Loucy (cell line): Measurements from ENCODE around the gene PAK3.

Experiments used
- H2AFZ ChIP-seq: fragments of 200-600 bp; sonication (generic); 2 replicates; pipeline ENCODE4 v1.6.0; 2016; ENCODE audit warnings: antibody characterized with exemption, mild to moderate bottlenecking, low read length, moderate library complexity
- H3F3A ChIP-seq: fragments of 200-600 bp; 2 replicates; pipeline ENCODE4 v1.6.0; 2016; ENCODE audit warnings: antibody characterized with exemption, low read depth, mild to moderate bottlenecking
- H3K27me3 ChIP-seq: fragments of 200-600 bp; sonication (generic); 2 replicates; pipeline ENCODE4 v1.6.1; 2014; ENCODE audit warnings: low read length, mild to moderate bottlenecking; ENCODE audit not compliant: insufficient read depth, poor library complexity, severe bottlenecking
- H3K36me3 ChIP-seq: fragments of 200-600 bp; sonication (generic); 2 replicates; pipeline ENCODE4 v1.6.1; 2016; ENCODE audit warnings: low read length; ENCODE audit not compliant: insufficient read depth
- H3K4me1 ChIP-seq: fragments of 200-600 bp; sonication (generic); 2 replicates; pipeline ENCODE4 v1.5.1; 2014; ENCODE audit warnings: low read length, mild to moderate bottlenecking; ENCODE audit not compliant: insufficient read depth, poor library complexity, severe bottlenecking
- H3K4me2 ChIP-seq: fragments of 200-600 bp; sonication (generic); 2 replicates; pipeline ENCODE4 v1.6.0; 2014; ENCODE audit warnings: antibody characterized with exemption, low read length, low read depth, mild to moderate bottlenecking; ENCODE audit not compliant: poor library complexity, severe bottlenecking
- H3K4me3 ChIP-seq: fragments of 200-600 bp; sonication (generic); 2 replicates; pipeline ENCODE4 v1.5.1; 2014; ENCODE audit warnings: low read length, mild to moderate bottlenecking, mixed read lengths; ENCODE audit not compliant: poor library complexity, severe bottlenecking
- H3K79me2 ChIP-seq: fragments of 200-600 bp; sonication (generic); 2 replicates; pipeline ENCODE4 v1.6.1; 2014; ENCODE audit warnings: low read length; ENCODE audit not compliant: insufficient read depth
- H3K9ac ChIP-seq: fragments of 200-600 bp; sonication (generic); 2 replicates; pipeline ENCODE4 v1.6.0; 2014; ENCODE audit warnings: mild to moderate bottlenecking, low read depth, low read length, moderate library complexity; ENCODE audit not compliant: poor library complexity, severe bottlenecking
- H3K9me2 ChIP-seq: fragments of 200-600 bp; sonication (generic); replicated peaks from 2 replicates; pipeline ENCODE4 v1.6.1; 2016; ENCODE audit warnings: low read depth, low read length, mixed read lengths
- H3K9me3 ChIP-seq: fragments of 200-600 bp; sonication (generic); 2 replicates; pipeline ENCODE4 v1.6.1; 2014; ENCODE audit warnings: mild to moderate bottlenecking, antibody characterized with exemption, low read length, low read depth; ENCODE audit not compliant: insufficient read depth
- H4K20me1 ChIP-seq: fragments of 200-600 bp; sonication (generic); 2 replicates; pipeline ENCODE4 v1.6.0; 2014; ENCODE audit warnings: antibody characterized with exemption, low read length, mild to moderate bottlenecking; ENCODE audit not compliant: insufficient read depth, poor library complexity, severe bottlenecking
- CTCF ChIP-seq: fragments of 200-600 bp; sonication (generic); conservative IDR thresholded peaks from 2 replicates; pipeline ENCODE4 v1.5.1; 2014; ENCODE audit warnings: mild to moderate bottlenecking, antibody characterized with exemption, low read length
- EZH2phosphoT487 ChIP-seq: fragments of 200-600 bp; IDR thresholded peaks from 2 replicates; pipeline ENCODE4 v1.6.1; 2018; ENCODE audit warnings: antibody characterized with exemption, mild to moderate bottlenecking, moderate library complexity, borderline replicate concordance

PAK3 gene

DNA sequence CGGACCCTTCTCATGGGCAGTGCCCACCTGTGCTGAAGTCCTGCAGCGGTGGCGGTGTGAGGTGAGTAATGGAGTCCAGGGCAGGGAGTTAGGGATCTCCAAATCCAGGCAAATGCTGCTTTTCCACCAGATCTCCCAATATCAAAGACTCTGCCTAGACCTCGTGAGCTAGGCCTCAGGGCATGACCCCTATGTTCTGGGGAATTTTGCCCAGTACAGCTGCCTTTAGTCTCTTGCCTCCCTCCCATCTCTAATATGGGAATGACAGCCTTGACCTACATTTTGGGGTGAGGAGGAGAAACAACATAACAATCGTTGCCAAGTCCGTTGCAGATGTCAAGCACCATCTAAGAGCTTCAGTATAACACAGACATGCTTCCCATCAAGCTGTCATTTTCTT lies 7.3 kb downstream of the PAK3 start:
- no peaks in the 10 kb centered on the region for H3K36me3 ChIP-seq
- H4K20me1 ChIP-seq = no peaks in the 10 kb centered on the region
- H3F3A ChIP-seq = no peaks in the 10 kb centered on the region
- TF ChIP-seq CTCF (no peak), EZH2phosphoT487 (no peak)
- H3K9me2 ChIP-seq = no peaks in the 10 kb centered on the region
- H3K9ac ChIP-seq = no peak overlapping the region
- H3K4me2 ChIP-seq = no peak overlapping the region
- H3K27me3 ChIP-seq = no peaks in the 10 kb centered on the region
- H3K79me2 ChIP-seq = no peaks in the 10 kb centered on the region
- no peak overlapping the region for H3K4me3 ChIP-seq
- H3K9me3 ChIP-seq = no peaks in the 10 kb centered on the region
- H3K4me1 ChIP-seq = no peaks in the 10 kb centered on the region
- no peak overlapping the region for H2AFZ ChIP-seq

DNA sequence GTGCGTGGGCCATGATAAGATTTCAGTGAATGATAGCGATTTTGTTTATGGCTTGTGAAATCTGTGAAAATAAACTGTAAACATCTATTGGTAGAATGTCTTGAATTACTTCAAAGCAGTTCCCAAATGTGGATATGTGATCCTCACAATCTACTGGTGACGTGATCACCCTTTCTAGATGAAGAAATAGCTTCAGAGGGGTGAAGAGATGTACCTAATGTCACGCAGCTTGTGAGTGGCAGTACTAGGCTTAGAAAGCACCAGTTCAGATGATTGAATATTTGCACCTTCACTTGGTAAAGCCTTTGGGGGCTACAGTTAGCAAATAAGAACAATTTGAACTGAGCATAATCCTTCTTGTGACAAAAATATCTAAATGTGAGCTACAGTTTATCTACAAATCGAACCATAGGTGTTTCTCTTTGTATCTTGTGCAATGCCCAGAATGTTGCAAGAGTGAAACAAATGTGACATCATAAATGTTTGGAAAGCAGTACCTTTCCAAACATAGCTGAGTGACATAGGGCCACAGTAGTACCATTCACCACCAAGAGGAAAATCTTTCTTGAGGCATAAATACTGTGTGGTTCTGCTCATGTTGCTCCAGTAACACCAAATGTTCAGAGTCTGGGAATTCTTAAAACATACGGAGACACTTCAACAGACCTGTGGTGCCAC lies 14.2 kb downstream of the PAK3 start:
- Histone ChIP-seq H3F3A (no peaks in the 10 kb centered on the region), H3K9ac (no peak overlapping the region), H3K4me3 (no peak overlapping the region), H3K9me2 (no peaks in the 10 kb centered on the region), H4K20me1 (no peaks in the 10 kb centered on the region), H3K27me3 (no peaks in the 10 kb centered on the region), H3K79me2 (no peaks in the 10 kb centered on the region), H3K36me3 (no peaks in the 10 kb centered on the region), H3K4me2 (no peak overlapping the region), H2AFZ (no peak overlapping the region), H3K9me3 (no peaks in the 10 kb centered on the region), H3K4me1 (no peaks in the 10 kb centered on the region)
- no peak for TF ChIP-seq EZH2phosphoT487
- TF ChIP-seq CTCF = no peak

GRCh38 chrX:111114806-111115205 lies 18.8 kb downstream of the PAK3 start:
- Histone ChIP-seq H4K20me1 (no peaks in the 10 kb centered on the region), H3K36me3 (no peaks in the 10 kb centered on the region), H3K9ac (no peak overlapping the region), H3K9me3 (no peaks in the 10 kb centered on the region), H3K9me2 (no peaks in the 10 kb centered on the region), H3K79me2 (no peaks in the 10 kb centered on the region), H3K4me3 (no peak overlapping the region), H3K27me3 (no peaks in the 10 kb centered on the region), H3K4me1 (peaks cover 6% of the 10 kb centered on the region), H3F3A (no peaks in the 10 kb centered on the region), H3K4me2 (no peak overlapping the region), H2AFZ (no peak overlapping the region; the same call in 1 of the 2 replicates)
- TF ChIP-seq CTCF (no peak), EZH2phosphoT487 (no peak)
